Fibroblast of skin of left quadriceps (primary cell): Measurements from ENCODE around the gene LRCH1.

Experiments
- DNase-seq, 2 experiments: peaks; one replicate each; pipeline ENCODE4 v3.0.0-alpha.2; 2013; ENCODE audit warnings: low read depth in 2 of 2

Gene LRCH1

GRCh38 chr13:46593398-46593797, 40.4 kb downstream of the LRCH1 start:
- no peak for DNase-seq

GRCh38 chr13:46594374-46595078, 41.6 kb downstream of the LRCH1 start:
- no peak for DNase-seq

GRCh38 chr13:46595136-46595884, 42.3 kb downstream of the LRCH1 start:
- peak in 1 of 2 experiments; percentile 37 for DNase-seq

- DNase-seq = no peak
Measured at GRCh38 chr13:46595885-46596275, 42.9 kb downstream of the LRCH1 start.

GRCh38 chr13:46596466-46596865, 43.5 kb downstream of the LRCH1 start:
- no peak for DNase-seq

- no peak for DNase-seq
Measured at GRCh38 chr13:46598140-46598819, 45.3 kb downstream of the LRCH1 start.

GRCh38 chr13:46598820-46599180, 45.8 kb downstream of the LRCH1 start:
- DNase-seq = no peak

- no peak for DNase-seq
Measured at GRCh38 chr13:46600943-46601311, 48.0 kb downstream of the LRCH1 start.

- DNase-seq = no peak
Measured at GRCh38 chr13:46602531-46602930, 49.6 kb downstream of the LRCH1 start.

- DNase-seq = no peak
Measured at GRCh38 chr13:46603165-46603603, 50.2 kb downstream of the LRCH1 start.

GRCh38 chr13:46604226-46604990, 51.4 kb downstream of the LRCH1 start:
- no peak for DNase-seq

- no peak for DNase-seq
Measured at GRCh38 chr13:46605076-46605824, 52.3 kb downstream of the LRCH1 start.

GRCh38 chr13:46605825-46606554, 53.0 kb downstream of the LRCH1 start:
- DNase-seq = no peak

- no peak for DNase-seq
Measured at GRCh38 chr13:46606970-46607369, 54.0 kb downstream of the LRCH1 start.

- no peak for DNase-seq
Measured at GRCh38 chr13:46607768-46608564, 55.0 kb downstream of the LRCH1 start.

- no peak for DNase-seq
Measured at GRCh38 chr13:46609052-46609451, 56.1 kb downstream of the LRCH1 start.

- no peak for DNase-seq
Measured at GRCh38 chr13:46609726-46610125, 56.8 kb downstream of the LRCH1 start.

- no peak for DNase-seq
Measured at GRCh38 chr13:46612267-46612666, 59.3 kb downstream of the LRCH1 start.

- DNase-seq = no peak
Measured at GRCh38 chr13:46613409-46614049, 60.6 kb downstream of the LRCH1 start.
